EH (cell line): Measurements from ENCODE around the gene ARL8B.
"Not testable (repeated sequence)": the region's sequence is repeated elsewhere in the genome, so short reads cannot be mapped to it uniquely, and the experiment has no call there.

ENCODE experiments used
- DNase-seq: peaks from one replicate; pipeline ENCODE4 v3.0.0-alpha.2; 2015; ENCODE audit warnings: low read depth

The ARL8B gene

DNA sequence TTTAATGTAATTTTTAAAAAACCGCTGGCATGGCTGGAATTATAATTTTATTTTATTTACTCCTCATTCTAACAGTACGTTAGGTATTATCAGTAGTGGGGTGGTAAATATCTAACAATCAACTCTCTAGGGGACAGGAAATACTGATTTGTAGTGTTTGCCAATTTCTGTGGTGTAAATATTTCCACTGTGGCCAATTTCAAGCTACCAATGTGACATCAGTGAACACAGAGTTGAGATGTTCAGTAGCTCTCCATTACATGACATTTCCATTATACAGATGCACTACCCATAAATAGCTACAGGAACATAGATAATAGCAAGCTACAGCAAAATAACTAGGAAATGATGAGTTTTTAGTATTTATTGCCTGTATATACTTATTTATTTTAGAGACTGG, 10.0 kb upstream of the ARL8B start:
- no peak for DNase-seq

DNA sequence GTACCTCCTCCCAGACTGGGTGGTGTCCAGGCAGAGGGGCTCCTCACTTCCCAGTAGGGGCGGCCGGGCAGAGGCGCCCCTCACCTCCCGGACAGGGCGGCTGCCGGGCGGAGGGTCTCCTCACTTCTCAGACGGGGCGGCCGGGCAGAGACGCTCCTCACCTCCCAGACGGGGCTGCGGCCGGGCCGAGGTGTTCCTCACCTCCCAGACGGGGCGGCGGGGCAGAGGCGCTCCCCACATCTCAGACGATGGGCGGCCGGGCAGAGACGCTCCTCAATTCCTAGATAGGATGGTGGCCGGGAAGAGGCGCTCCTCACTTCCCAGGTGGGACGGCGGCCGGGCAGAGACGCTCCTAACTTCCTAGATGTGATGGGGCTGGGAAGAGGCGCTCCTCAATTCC, 8.4 kb upstream of the ARL8B start:
- DNase-seq = not testable (repeated sequence)

DNA sequence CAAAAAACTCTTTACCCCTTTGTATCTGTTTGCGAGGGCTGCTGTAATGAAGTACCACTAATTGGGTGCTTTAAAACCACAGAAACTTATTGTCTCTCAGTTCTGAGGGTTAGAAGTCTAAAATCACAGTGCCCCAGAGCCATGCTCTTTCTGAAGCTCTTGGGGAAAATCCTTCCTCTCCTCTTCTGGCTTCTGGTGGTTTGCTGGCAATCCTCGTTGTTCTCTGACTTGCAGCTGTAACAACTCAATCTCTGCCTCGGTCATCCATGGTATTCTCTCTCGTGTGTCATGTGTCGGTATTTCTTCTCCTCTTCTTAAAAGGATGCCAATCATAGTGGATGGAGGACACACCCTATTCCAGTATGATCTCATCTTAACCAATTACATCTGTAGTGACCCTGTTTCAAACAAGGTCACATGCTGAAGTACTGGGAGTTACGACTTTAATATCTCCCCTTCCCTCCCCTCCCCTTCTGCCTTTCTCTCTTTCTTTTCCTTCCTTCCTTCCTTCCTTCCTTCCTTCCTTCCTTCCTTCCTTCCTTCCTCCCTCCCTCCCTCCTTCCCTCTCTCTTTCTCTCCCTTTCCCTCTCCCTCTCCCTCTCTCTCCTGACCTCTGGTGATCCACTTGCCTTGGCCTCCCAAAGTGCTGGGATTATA, 6.5 kb upstream of the ARL8B start:
- peak; percentile 46 for DNase-seq

DNA sequence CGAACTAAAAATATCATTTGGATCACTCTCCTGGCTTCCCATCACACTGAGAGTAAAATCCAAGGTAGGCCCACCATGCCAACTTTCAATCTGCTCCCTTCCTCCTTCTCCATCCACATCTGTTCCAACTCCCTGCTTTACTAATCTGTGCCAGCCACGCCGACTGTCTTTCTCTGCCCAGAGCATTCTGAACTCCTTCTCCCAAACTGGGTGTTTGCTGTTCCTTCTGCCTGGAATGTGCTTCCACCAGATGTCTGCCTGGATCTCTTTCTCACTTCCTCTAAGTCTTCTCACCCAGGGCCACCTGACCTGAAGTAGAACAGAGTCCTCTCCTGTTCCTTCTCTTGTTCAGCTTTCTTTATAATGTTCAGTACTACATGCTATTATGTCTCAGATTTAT, 5.6 kb upstream of the ARL8B start:
- peak; percentile 6 for DNase-seq

DNA sequence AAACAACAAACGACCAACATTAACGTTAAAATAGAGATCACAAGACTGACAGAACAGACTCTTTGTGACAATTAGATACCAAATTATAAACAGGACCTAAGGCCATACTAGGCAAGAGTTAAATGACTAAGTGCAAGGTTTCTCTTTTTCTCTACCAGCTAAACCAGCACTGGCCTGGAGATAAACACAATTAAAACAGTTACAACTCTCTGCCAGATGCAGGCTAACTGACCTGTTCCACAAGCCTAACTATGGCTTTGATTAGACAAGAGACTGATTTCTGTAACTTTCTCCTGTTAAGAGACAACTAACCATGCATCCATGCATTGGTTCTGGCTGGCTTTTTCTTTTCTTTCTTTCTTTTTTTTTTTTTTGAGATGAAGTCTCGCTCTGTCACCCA, 1.6 kb upstream of the ARL8B start:
- DNase-seq = no peak

DNA sequence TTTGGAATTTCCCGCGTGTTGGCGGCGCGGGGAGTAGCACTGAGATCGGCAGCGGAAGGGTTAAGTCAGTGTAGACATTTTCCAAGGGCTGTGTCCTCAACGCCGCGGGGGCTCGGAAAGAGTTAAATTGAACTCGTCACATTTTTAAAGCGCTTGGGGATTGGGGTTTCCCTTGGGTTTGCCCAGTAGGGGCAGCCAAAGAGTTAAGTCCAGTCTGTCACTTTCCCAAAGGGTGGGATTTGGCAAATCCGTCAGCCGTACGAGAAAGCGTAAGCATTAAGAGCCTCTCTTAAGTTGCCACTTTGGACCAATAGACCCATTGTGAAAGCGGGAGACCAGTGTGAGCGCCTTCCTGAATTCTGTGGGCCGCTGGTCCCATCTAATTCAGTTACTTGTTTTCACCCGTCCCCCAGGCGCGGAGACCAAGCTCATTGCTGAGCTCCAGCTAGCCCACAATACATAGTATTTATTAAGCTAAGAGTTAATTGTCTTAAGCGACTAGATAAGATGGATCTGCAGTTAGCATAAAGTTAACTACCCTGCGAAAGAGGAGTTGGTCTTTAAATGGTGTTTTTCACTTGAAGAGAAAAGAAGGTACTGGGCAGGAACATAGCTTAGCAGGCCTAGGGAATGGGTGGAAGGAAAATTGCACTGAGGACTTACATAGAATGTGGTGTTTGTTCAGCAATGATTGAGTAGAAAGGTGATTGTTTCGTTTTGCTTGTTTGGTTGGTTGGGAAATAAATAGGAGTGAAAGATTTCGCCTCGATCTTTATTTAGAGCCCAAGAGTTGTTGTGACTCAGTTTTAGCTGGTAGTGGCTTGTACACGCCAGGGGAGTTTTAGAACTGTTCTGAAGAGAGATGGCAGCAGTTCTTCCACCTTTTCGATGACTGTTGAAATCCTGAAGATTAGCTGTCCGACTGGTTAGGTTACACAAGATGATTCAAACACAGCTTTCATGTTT, 932 bp downstream of the ARL8B start:
- DNase-seq = peak; percentile 67

DNA sequence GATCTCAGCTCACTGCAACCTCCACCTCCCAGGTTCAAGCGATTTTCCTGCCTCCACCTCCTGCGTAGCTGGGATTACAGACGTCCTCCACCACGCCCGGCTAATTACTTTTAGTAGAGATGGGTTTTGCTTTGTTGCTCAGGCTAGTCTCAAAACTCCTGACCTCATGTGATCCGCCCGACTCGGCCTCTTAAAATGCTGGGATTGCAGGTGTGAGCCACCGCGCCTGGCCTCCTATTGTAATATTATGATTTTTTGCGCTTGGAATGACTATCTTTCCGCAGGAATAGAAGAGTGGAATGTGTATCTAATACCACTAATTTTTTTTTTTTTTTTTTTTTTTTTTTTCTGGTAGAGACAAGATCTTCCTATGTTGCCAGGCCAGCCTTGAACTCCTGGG, 1.8 kb downstream of the ARL8B start:
- DNase-seq = no peak

DNA sequence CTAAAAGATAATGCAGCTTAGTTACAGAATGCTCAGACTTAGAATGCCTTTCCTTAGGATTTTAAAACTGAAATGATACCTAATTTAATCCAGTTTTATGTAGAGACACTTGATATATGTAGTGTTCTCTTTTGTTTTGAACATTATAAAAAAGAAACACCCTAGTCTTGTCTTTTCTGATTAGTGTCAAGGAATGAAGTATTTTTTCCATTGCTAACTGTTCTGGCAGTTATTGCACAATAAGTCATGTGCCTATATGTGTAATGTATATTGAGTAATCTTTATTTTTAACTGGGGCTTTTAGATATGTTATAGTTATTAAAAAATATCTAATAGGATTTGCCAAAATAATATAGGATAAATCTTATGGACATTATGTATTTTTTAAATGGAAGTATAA, 4.5 kb downstream of the ARL8B start:
- DNase-seq = peak; percentile 8

DNA sequence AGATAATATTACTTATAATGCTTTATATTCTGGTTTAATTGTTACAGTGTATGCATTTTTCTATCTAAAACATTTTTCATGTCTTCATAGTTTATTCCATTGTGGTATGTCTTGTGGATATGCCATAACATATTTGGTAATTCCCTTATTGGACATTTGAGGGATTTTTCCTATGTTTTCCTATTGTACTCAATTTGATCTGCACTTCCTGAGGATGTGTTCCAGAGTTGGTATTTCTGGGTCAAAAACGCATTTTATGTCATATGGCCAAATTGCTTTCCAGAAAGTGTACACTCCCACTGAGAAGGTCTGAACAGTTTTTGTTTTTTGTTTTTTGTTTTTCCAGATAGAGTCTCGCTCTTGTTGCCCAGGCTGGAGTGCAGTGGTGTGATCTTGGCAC, 6.8 kb downstream of the ARL8B start:
- no peak for DNase-seq

DNA sequence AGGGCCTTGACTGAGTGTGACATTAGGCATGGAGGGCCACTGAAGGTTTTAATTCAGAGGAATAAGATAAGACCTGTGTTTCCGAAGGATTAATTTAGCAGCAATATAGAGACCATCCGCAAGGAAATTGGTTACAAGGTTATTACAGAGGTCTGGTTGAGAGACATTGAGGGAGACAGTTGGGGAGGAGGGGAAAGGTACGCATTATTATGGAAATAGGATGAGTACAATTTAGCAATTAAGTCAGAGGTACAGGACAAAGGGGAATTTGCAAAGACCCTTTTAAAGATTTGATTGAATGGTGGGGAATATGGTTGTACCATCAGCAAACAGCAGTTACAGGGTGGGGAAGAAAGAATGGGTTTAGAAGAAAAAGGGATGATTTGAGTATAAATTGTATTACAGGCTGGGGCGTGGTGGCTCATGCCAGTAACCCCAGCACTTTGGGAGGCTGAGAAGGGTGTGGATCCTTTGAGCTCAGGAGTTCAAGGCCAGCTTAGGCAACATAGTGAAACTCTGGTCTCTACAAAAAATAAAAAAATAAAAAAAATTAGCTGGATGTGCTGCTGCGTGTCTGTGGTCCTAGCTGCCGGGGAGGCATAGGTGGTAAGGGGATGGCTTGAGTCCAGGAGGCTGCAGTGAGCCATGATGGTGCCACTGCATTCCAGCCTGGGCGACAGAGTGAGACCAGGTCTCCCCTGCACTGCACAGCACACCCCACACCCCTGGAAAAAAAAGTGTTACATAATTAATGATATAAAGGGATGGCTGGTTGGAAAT, 11.3 kb downstream of the ARL8B start:
- no peak for DNase-seq

DNA sequence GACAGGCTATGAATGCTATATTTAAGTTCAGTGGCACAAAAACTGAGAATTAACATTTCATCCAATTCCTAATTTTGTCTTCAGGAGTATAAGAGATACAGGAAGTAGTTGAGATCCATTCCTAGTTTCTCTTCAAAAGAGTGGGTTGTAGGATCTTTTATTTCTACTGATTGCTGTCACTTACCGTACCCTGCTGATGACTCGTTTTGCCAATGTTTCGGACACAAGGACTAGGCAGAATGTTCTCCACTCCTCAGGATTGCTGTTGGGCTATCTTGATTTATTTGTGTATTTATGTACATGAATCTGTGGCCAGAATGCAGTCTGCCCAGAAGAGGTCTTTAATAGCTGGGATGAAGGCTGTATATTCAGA, 11.9 kb downstream of the ARL8B start:
- no peak for DNase-seq

DNA sequence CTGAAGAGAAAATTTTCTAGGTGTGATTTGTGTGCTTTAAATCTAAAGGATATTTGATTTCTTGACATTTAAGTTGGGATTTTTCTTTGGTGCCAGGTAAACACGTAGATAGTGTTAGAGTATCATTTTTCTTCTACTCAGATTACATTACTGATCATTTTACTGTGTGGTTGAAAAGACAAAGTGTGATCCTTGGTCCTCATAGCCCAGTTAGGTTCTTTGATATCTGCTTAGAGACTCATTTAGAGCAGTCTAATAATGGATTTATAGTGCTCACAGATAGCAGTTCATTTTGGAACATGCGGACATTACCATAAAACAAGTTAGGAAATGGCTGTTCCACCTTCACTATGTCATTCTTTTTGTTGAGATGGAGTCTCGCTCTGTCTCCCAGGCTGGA, 12.4 kb downstream of the ARL8B start:
- no peak for DNase-seq

DNA sequence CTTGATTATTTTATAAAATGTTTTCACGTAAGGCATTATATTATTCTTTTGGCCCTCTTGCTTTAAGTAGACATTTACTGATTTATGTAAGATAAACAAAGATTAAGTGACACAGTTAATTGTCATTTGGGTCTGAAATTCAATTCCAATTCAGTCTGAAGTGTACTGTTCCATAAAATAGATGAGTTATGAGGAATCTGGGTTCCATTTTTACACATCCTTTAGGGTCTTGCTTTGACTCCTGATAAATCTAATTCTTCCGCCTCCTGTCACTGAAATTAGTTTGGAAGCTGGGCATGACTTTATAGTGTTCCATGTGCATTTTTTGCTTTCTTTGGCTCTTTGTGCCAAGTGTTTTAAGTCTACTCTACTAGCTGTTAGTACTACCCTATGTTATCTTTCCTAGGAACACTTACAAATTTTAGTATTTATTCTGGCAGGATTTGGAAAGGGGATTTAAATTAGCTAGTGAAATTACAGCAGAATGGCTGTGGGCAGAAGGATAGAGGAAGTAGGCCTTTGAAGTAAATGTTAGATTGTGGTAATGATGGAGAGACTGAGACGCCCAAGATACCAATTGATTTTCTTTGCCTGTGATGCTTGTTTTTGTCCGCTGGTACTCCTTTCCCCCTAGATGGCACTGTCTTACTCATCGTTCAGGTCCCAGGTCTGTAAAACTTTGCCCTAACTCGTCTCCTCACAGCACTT, 14.3 kb downstream of the ARL8B start:
- peak; percentile 30 for DNase-seq

DNA sequence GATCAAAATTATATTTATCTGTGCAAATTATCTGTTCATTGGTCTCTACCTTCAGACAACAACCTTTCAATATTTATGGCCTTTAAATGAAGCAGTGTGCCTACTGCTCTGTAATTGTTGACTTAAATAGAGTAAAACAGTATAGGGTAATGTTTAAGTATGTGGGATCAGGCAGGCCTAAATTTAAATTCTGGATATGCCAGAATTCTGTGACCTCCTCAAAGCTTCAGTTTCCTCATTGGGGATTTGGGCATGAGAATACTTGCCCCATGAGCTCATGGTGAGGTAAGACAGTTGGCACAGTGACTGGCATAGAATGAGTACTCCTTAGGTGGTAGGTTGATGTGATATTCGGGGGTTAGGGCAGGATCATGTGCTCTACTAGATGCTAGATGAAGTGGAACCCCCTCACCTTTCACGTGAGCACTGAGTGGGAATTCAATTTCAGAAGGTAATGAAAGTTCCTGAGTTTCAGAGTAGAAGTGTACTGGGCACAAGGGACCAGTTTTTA, 14.9 kb downstream of the ARL8B start:
- no peak for DNase-seq

DNA sequence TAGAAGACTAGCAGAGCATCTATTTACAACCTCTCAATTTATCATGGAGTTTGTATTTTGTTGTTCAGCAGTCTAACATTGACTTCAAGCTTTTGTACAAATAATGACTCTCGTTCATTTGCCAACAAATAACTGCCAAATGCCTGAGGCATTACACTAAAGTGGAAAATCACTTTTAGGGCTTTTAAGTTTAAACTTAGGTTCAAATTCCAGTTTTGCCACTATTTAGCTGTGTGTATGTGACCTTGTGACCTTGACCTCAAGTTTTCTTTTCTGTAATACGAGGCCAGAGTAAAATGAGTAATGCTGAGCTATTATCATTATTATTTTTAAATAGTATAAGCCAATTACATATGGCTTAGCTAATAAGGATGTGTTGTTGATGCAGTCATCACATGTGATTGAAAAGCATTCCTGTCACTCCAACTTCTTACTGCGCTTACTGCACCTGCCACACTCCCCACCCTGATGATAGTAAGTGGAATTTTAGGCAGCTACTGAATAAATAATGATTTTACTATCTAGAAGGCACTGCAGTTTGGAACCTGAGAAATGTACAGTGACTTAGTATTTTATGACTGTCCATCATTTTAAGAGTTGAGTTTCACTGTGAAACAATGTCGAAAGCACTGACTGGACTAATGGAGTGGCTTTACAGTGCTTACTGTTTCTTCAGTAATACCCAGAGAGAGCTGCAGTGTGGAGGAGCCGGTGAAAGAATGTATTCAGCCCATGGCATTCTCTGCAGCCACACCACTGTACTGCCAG, 16.3 kb downstream of the ARL8B start:
- DNase-seq = peak; percentile 68

DNA sequence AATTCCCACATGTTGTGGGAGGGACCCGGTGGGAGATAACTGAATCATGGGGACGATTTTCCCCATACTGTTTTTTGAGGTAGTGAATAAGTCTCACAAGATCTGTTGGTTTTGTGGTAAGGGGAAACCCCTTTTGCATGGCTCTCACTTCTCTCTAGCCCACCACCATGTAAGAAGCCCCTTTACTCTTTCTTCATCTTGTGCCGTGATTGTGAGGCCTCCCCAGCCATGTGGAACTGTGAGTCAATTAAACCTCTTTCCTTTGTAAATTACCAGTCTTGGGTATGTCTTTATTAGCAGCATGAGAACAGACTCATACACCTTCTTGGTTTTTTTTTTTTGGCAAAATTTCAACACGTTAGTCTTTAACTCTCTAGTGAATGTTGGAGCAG, 18.1 kb downstream of the ARL8B start:
- DNase-seq = no peak

DNA sequence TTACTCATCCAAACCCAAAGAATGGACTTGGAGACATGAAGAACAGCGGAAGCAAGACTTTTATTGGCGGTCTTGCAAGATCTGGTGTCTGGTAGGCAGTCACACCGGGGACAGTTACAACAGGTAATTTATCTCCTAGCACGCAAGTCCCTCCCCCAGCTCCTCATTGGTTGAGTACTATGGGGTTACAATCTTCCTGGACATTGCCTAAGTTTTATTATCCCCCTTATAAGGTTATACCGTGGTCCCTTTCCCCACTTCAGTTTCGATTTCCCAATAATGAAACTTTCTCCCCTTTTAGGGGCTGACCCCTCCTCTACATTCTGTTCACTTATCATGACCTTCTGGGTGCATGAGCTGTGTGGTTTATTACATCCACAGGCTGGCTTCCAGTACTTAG, 18.7 kb downstream of the ARL8B start:
- DNase-seq = no peak

DNA sequence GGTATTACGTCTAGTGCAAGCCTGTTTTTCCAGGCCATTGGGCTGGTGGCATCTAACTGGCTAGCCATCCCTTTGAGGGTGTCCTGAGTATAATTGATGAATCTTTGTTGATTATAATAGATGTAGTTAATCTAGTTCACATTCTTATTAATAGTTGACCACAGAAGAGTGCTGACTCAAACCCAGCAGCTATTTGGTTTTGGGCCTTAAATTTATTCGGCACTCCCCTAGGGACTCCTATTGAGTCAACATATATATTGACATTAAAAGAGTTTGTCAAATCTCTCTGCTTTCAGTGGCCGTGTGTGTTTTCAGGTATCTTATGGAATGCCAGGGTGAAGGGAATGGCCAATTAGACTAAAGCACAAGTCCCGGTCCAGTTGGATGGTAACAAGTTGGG, 19.7 kb downstream of the ARL8B start:
- no peak for DNase-seq

DNA sequence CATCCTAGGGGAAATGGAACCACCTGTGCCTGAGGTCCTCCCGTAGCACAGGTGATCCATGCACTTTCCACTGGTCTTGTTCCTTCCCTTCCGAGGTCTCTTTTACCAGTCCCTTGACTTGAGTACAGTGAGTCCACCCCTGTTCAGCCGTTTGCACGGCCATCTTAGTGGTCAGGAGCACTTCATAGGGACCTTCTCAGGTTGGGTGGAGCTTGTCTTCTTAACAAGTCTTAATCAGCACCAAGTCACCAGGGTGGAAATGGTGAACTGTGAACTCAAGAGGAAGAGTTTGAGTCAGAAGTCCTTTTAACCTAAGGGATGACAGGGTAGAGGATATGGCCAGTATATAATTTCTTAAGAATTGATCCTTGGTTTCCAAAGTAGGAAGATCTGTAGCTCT, 21.4 kb downstream of the ARL8B start:
- DNase-seq = no peak

DNA sequence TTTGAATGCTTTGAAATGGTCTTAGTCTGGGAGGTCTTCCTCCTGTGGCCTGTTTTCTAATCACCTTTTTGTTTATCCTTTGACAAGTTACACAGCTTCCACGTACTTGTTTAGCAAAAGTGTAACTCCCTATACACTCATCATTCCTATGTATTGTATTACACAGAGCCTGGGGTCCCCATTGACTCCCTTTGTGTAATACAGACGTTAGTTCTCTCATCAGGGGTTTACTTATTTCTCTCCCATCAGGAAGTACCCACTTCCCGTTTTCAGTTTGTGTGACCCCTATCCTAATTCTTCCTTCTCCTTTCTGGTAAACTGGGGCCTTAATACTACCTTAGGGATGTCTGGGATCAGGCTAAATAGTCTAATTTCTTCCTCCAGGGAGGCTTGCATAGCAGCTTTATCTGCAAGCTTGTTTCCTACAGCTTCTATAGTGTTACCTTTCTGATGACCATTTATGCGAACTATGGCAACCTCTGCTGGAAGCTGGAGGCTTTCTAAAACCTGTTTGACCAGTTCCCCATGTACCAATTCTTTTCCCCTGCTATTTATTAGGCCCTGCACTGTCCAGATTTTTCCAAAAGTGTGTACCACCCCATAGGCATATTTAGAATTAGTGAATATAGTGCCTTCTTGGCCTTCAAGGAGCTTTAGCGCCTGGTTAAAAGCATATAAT, 22.4 kb downstream of the ARL8B start:
- no peak for DNase-seq

DNA sequence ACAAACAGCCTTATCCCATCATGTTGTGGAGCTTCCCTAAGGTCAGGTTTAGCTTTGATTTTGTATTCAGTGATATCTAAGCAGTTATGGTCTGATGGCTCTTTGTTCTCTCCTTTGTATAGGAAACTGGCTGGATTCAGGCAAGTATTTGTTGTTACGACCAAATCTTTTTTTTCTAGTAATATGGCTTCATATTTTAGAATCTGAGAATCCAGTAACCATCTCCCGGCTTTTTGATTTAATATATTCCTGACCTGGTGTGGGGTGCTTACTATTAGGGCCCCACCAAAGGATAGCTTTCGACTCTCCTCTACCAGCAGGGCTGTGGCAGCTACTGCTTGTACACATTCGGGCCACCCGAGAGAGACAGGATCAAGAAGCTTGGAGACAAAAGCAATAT, 23.0 kb downstream of the ARL8B start:
- DNase-seq = no peak
